GM23338 (cell line): ENCODE data around the gene CNGB1.

Experiments used
- EZH2 ChIP-seq: fragments of 200-600 bp; sonication (generic); IDR thresholded peaks from one replicate; pipeline ENCODE4 v1.8.0; 2017; ENCODE audit warnings: antibody characterized with exemption, mild to moderate bottlenecking, low read depth; ENCODE audit not compliant: unreplicated experiment
- EZH2phosphoT487 ChIP-seq: fragments of 200-600 bp; sonication (generic); IDR thresholded peaks from one replicate; pipeline ENCODE4 v1.8.1; 2018; ENCODE audit warnings: antibody characterized with exemption; ENCODE audit not compliant: unreplicated experiment
- POLR2AphosphoS5 ChIP-seq: IDR thresholded peaks from 2 replicates; pipeline ENCODE4 v1.6.1; 2016; ENCODE audit warnings: antibody characterized with exemption, low read depth
- STAT1 ChIP-seq: IDR thresholded peaks from one replicate; pipeline ENCODE4 v1.6.1; 2016; ENCODE audit warnings: antibody characterized with exemption; ENCODE audit not compliant: unreplicated experiment
- ZNF331 ChIP-seq: fragments of 250-450 bp; sonication (Bioruptor Pico); IDR thresholded peaks from 2 replicates; pipeline ENCODE4 v1.5.0; 2020; ENCODE audit warnings: low read depth, mild to moderate bottlenecking, moderate library complexity
- TF ChIP-seq, protein P1 (sequence below), 2 experiments: fragments of 200-600 bp in 1 of 2; sonication (generic) in 1 of 2; conservative IDR thresholded peaks; 2 replicates each; pipeline versions ENCODE4 v1.5.1 to v1.6.1; 2016 to 2017; ENCODE audit warnings: antibody characterized with exemption in 2 of 2, low read depth in 2 of 2, mild to moderate bottlenecking in 2 of 2, moderate library complexity in 1 of 2
- TF ChIP-seq, protein P2 (sequence below): IDR thresholded peaks from one replicate; pipeline ENCODE4 v1.6.1; 2018; ENCODE audit warnings: antibody characterized with exemption; ENCODE audit not compliant: unreplicated experiment

DNA sequence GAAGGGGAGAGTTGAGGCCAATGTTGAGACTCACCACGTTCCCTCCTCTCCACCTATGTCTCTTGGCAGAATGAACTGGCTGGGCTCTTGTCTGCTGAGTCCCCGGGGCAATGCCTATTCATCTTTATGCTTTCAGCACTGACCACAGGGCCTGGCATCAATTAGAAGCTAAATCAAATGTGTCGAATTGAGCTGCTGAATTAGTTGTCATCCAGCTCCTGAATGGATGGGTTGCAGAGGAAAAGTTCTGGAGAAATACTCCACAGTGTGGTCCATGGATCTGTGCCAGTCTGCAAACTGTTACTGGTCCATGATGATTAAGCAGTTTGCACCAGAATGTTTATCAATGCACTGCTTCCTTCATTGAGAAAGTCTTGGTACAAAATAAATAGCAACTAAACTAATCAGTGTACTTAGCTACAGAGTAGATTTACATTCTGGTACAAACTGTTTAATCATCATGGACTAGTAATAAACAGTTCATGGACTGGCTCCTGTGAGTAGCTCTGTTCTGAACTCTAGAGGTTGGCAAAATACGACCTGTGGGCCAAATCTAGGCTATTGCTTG, 4.6 kb downstream of the CNGB1 start:
- TF ChIP-seq EZH2phosphoT487 (no peak), ZNF331 (CRISPR knock-in tag) (no peak), EZH2 (no peak), POLR2AphosphoS5 (no peak), STAT1 (no peak)
- TF ChIP-seq, protein P1, sequence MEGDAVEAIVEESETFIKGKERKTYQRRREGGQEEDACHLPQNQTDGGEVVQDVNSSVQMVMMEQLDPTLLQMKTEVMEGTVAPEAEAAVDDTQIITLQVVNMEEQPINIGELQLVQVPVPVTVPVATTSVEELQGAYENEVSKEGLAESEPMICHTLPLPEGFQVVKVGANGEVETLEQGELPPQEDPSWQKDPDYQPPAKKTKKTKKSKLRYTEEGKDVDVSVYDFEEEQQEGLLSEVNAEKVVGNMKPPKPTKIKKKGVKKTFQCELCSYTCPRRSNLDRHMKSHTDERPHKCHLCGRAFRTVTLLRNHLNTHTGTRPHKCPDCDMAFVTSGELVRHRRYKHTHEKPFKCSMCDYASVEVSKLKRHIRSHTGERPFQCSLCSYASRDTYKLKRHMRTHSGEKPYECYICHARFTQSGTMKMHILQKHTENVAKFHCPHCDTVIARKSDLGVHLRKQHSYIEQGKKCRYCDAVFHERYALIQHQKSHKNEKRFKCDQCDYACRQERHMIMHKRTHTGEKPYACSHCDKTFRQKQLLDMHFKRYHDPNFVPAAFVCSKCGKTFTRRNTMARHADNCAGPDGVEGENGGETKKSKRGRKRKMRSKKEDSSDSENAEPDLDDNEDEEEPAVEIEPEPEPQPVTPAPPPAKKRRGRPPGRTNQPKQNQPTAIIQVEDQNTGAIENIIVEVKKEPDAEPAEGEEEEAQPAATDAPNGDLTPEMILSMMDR (conservative IDR thresholded peaks at IDR 0.05; ENCODE audit: low read depth in 2 of 2) = no peak
- TF ChIP-seq, protein P2, sequence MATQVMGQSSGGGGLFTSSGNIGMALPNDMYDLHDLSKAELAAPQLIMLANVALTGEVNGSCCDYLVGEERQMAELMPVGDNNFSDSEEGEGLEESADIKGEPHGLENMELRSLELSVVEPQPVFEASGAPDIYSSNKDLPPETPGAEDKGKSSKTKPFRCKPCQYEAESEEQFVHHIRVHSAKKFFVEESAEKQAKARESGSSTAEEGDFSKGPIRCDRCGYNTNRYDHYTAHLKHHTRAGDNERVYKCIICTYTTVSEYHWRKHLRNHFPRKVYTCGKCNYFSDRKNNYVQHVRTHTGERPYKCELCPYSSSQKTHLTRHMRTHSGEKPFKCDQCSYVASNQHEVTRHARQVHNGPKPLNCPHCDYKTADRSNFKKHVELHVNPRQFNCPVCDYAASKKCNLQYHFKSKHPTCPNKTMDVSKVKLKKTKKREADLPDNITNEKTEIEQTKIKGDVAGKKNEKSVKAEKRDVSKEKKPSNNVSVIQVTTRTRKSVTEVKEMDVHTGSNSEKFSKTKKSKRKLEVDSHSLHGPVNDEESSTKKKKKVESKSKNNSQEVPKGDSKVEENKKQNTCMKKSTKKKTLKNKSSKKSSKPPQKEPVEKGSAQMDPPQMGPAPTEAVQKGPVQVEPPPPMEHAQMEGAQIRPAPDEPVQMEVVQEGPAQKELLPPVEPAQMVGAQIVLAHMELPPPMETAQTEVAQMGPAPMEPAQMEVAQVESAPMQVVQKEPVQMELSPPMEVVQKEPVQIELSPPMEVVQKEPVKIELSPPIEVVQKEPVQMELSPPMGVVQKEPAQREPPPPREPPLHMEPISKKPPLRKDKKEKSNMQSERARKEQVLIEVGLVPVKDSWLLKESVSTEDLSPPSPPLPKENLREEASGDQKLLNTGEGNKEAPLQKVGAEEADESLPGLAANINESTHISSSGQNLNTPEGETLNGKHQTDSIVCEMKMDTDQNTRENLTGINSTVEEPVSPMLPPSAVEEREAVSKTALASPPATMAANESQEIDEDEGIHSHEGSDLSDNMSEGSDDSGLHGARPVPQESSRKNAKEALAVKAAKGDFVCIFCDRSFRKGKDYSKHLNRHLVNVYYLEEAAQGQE = no peak
